Cardiac septum (tissue), 1 donor: ENCODE measurements around the gene IGDCC3. TPM values are rescaled to one million over a fixed set of nuclear protein-coding genes. Genes with fewer than 3 reads are reported as not detected.

Source experiments
- DNase-seq: peaks from one replicate; pipeline ENCODE4 v3.0.0-alpha.2; 2020; ENCODE audit warnings: low spot score
- intact Hi-C: fragments of 100-400 bp; cut with DNase I; formaldehyde crosslinking; loops from one replicate; pipeline ENCODE4 v1.14.0; 2022
- total RNA-seq: library from RNA; stranded (reverse); fragmentation: NEBNext Ultra II Directional; extraction: Animal tissue kit (Norgen Biotek cat#: 25700); gene quantifications from one replicate; pipeline ENCODE4 v1.2.1, GENCODE V29; 2021
- donor health status: DM: no; HTN: no; CAD: no.

The IGDCC3 gene
- total RNA-seq, 1 donor from 2014 or later: not detected

- intact Hi-C loops: loop anchor here (5.0 kb wide), 1 partner anchor 98 kb away; the partner anchor contains the start of gene CLPX
- DNase-seq: no peak
Observed at GRCh38 chr15:65285291-65286068, 92.3 kb downstream of the IGDCC3 start.

GRCh38 chr15:65278480-65278879 is 99.3 kb downstream of the IGDCC3 start:
- DNase-seq: no peak
- intact Hi-C loops: no loop called here

Other genes starting within 250 kb of the IGDCC3 start
- 17.4 TPM for gene PDCD7, start 244.2 kb downstream of the IGDCC3 start, total RNA-seq
- gene CLPX, start 192.7 kb downstream of the IGDCC3 start, total RNA-seq: 55.9 TPM
- gene CILP, start 166.5 kb downstream of the IGDCC3 start, total RNA-seq: 24.0 TPM
- gene PARP16, start 91.1 kb downstream of the IGDCC3 start, total RNA-seq: 4.7 TPM
- not detected for gene RNU5A-1, start 82.0 kb downstream of the IGDCC3 start, total RNA-seq
- 29.8 TPM for gene RNU5B-1, start 73.3 kb downstream of the IGDCC3 start, total RNA-seq
- gene IGDCC4, start 44.9 kb upstream of the IGDCC3 start, total RNA-seq: 0.92 TPM
- gene DPP8, start 139.7 kb upstream of the IGDCC3 start, total RNA-seq: 35.3 TPM
- 9.6 TPM for gene HACD3, start 152.5 kb upstream of the IGDCC3 start, total RNA-seq
- gene INTS14, start 233.1 kb upstream of the IGDCC3 start, total RNA-seq: 14.9 TPM
- 3.0 TPM for gene SLC24A1, start 243.9 kb upstream of the IGDCC3 start, total RNA-seq